ENCODE measurements around the gene GPR39.

The GPR39 gene

DNA sequence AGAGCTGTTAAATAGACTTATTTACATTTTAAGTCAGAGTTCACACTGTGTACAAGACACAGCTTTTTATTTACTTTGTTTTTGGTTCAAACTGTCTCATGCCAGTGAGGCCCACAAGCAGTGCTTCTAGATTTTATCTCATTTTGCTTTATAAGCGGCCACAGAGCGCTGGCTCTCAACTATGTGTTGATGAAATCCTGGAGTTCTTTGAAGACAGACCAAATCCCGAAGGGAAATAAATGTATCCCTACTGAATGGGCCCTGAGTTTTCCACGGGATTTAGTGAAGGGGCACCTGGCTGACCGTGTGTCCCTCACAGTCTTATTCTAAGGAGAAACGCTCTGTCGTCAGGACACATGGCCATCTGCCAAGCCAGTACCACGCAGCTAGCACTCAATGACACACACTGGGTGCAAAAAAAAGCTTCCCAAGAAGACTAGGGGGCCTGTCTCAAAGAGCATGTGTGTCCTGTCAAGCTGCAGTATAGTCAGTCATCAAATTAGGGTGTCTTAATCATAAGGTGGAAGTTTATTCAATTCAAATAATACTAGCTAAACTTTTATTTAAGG, 230.0 kb downstream of the GPR39 start:
- DNase-seq, result no peak

DNA sequence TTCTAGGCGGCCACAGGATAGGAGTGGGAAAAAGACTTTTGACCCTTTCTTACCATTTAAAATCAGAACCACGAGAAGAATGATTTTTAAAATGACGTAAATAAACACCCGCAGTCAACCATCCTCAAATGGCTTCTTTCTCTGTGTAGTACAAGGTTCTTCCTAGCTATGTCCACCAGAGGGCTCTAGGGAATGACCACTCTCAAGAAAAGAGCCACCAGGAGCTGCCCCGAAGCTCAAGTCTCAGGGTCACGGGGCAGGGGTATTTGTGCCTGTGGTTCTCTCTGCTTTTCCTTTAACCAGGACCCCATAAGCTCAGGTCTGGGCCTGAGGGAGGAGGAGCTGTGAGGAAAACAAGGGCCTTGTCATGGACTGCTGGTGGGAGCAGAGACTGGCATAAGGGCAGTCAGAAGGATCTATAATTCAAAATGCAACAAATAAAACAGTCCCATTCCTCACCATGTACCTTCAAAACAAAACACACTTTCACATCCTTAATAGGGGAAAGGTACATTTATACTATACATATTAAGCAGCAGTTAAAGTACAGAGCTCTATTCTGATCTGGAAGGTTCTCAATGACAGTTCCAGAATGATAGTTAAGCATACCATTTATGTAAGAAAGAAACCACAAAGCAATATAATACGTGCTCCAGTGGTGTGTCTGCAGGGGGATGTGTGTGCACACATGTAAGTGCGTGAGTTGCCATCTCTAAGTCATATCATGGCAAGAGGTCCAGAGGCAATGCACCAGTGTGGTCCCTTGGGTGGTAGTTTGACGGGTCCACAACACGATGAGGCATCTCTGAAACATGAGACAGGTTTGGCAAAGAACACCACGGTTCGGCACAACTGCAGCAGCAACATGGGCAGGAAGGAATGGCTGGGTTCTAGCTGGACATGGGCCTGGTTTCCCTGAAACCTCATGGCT, 234.8 kb downstream of the GPR39 start:
- DNase-seq, result no peak

DNA sequence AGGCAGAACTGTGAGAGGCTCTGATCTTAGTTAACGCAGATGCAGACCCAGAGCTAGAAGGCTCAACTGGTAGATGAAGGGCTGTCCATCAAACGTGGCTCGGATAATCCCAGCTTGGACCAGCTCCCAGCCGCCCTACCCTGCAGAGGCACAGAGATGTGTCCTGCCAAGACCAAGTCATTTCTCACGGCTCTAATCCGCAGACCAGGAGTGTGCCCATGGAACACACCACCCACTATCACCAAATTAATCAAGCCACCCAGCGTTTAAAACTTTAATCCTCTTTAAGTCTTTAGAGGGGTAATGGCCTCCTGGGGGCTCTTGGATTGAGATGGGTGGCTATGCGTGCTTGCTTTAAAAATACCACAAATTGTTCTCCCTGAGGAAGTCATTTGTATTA, 235.9 kb downstream of the GPR39 start:
- no peak for DNase-seq

DNA sequence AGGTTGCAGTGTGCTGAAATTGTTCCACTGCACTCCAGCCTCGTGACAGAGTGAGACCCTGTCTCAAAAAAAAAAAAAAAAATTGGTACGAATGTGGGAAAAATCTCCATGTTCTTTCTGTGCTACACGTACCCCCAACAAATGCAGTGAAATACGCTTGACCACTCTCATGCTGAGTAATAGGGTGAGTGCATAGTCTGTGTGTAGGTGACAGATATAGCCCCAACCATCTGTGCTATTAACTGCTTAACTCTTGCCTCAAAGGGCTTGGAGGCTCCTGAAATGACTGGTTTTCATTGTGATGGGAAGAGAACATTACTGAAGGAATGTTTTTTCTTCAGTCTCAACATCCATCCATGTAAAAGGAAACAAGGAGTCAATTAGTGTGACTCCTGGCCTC, 237.7 kb downstream of the GPR39 start:
- no peak for DNase-seq

DNA sequence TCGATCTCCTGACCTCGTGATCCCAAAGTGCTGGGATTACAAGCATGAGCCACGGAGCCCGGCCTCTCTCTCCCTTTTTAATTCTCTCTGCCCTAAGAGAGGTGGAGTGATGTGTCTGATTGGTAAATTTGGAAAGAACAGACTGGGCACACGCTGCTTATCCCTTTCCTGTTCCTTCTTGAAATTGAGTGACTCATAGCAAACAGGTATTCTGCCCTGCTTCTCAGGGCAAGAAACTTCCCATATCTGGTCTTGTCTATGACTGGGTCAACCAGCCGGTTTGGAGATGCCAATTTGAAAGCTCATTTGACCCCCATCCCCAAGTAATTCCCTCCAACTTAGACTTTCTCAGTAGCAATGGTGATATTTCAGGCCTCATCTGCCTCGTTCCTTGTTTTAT, 238.4 kb downstream of the GPR39 start:
- no peak for DNase-seq

DNA sequence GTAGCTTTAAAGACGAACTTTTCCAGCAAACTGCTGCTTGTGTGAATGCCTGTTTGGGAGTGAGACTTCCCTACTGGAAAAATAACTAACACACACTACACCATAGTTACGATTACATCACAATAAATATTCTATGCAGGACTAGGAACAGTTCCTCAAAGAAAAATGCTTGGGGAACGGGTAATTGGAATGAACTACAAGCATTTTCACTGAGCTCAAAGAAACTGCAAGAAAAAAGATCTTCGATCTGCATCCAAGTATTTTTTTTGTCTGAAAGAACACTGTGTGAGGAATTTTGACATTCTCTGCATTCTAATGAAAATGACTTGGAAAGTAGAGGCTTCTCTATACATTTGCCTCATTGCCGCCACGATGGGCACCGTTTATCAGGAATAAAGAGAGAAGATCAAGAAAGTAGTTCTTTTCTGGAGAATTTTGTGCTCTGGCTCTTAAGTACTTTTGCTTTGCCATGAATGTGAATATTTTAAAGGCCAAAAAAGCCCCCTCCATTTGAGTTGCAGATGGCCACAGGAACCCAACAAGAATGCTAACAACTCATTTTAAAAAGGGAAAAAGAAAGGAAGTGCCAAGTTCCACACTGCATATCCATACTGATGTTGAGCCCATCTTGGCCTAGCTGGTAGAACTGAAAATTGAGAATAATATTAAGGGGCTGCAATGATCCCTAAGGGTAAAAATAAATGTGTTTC, 239.8 kb downstream of the GPR39 start:
- no peak for DNase-seq

DNA sequence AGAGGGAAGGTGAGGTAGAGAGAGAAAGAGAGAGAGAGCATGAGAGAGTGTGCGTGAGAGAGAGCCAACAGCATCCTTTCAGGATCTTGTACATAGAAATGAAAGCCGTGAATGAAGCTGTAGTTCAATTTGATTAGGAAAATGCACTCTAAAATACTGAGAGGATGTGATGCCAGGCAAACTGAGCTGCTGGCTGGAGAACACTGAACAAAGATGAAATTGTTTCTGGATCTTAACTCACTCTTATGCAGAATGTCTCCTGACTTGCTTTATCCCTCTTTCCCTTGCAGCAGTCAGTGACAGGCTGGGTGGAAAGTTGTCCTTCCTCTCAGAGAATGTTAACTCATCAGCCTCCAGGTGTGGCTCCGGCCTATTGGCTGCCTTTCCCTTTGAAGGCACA, 242.7 kb downstream of the GPR39 start:
- no peak for DNase-seq

DNA sequence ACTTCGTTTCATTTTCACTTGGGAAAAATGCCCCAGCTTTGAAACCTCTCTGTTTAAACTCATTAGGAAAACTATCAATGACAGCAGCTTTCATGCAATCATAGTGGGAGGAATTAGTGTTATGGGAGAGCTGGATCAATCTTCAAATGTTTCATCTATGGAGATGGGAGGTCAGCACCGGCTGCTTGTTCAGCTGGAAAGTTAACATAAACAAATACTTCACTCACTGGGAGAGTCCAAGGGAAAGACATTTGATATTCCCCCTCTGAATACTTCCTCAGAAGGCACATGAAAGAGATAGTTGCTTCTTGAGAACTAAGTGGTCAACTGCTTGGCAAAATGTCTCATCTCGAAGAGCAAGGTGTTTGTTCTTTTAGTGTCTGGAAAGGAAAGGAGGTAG, 246.1 kb downstream of the GPR39 start:
- no peak for DNase-seq

DNA sequence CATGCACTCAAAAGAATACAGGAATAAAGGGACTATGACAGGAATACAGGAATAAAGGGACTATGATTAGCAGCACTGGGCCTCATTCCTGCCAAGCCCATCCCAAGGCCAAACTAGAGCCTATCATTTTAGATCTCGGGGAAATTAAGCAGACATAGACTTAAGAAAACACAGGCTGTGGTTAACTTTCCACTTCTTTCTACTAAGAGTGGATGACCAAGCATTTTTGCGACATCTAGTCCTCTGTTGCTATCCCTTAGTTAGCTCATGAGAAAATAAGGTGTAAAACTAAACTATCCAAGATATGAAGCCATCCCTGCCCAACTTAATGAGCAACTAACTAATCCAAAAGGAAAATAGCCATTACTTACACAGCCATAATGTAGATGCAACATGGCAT, 247.5 kb downstream of the GPR39 start:
- no peak for DNase-seq

DNA sequence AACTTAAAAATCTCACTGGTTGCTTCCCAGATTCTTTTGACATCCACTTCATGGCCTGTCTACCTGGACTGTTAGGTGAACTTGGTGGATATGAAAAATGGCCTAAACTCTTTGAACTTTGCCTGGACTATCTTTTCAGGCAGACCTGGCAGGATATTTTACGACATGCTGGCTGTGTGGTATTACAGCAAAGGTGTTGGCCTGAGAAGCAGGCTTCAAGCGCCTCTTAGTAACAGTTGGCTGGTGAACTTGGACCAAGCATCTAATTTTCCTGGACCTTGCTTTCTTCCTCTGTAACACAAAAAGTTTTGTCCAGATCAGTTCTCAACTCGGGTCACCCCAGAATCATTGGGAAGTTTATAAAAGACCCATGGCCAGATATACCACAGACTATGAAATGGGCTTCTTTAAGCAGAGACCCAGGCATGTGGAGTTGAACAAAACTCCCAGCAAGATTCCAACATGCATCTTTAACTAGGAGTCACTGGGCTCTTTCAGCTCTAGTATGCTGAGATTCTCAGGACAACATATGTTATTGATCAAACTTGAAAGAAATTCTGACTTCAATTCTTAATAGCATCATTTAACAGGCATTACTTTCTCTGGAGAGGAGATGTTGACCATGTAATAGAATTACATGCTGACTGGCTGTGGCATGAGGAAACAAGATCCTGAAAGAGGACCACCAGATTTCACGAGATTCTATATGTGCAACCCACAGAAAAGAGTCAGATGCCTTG, 249.0 kb downstream of the GPR39 start:
- DNase-seq, result no peak

DNA sequence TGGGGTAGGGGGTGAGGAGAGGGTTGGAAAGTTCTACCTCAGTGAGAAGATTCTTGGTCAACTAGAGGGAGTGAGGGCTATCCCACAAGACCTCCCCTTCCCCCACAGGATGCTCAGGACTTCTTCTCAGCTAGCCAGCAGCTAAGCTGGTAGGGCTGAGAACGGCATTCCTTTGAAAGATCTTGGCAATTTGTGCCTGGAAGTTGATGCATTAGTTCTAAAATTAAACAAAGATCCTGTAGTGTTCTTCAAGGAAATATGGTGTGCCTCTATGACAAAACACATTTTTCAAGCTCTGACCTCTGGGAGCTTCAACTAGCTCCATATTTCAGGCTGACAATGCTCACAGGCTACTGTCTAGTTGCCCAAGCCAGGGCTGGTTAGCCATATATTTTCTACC, 251.1 kb downstream of the GPR39 start:
- DNase-seq, result no peak

DNA sequence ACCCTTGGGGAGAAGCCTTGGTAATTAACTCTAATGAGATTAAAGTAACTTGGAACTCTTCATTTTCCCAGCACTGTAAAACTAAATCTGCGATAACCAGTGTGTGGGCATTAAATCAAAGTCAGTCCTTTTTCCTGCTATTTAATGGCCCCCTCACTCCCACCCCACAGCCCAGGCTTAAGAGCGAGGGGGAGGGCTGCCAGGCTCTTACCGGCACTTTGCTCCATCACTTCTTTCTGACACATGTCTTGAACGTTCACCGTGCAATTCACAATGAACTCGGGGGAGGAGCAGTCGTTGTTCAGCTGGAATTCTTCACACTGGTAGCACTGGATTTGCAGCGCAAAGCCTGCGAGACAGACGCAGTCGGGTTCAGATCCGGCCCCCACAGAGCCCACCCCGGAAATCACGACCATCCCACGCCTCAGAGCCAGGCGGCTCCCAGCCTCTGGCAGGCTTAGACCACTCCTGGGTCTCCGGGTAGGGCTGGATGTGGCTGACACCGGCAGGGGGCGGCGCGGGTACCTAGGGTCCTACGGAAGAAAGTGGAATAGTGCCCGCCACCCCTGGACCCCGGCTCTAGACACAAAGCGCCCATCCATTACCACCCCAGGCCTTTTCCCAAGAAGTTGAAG, 251.7 kb downstream of the GPR39 start:
- DNase-seq, result no peak

DNA sequence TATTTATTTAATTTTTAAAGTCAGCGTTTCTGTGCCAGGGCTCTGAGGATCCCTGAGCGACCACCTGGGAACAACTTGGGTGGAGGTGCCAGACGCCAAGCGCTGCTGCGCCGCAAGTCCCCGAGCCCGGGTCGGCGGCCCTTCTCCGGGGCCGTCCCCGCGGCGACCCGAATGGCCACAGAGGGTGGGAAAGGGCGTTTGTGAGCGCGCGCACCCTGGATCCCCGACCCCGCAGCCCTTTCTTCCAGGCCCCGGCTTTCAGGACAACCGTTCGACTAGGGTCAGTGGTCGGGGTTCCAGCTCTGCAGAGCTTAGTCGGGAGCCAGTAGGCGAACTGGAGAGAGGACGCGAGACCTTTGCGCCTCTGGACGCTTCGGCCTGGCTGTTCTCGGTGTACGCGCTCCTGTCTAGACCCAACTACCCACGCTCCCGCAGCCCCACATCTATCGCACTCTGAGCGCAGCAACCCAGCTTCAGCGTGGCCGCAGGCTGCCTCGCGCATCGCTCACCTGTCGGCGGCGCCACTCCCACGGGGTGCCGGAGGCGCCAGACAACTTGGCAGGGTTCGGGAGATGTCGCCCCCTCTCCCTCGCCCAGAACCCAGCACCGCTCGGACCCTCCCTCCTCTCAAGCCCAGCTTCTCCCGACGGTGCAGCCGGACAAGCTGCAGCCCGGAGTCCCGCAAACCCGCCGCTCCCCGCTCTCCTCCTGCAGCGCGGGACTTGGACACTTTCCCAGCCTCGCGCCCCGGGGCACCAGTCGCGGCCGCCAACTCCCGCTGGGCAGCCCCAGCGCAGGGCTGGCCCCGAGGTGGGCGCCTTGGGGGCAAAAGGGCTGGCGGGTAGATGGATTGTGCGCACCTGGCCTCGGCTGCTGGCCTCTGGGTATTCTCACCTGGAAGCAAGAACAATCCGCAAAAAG, 252.6 kb downstream of the GPR39 start:
- no peak for DNase-seq

DNA sequence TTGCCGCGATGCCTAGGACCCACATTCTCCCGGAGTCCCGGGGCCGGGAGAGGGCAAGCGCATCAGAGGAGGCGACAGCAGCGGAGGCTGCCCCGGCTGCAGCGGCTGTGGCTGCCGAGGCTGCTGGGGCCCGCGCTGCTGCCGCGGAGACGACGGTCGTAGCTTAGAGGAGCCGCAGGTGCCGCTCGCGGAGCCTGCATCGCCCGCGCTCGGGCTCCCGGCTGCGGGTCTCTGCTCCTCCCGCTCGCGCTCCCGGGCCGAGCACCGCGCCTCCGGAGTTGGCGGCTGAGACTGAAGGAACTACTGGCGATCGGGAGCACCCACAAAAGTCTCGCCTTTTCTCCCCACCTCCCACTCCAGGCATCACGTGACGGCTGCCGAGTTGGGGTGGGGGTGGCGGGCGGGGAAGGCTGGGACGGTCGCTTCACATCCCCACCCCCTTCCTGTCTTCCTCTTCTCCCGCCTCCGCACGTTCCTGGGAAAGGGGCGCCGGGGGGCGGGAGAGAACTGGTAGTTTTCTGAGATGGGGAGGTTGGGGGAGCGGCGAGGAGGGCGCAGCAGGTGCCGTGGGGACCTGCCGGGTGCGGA, 253.4 kb downstream of the GPR39 start, which contains the start of gene LYPD1:
Gene LYPD1 (minus strand): TSS at position 298 of the 588 bp plus-strand sequence. CDS start 273 bp downstream, at position 25.
- DNase-seq, result no peak

DNA sequence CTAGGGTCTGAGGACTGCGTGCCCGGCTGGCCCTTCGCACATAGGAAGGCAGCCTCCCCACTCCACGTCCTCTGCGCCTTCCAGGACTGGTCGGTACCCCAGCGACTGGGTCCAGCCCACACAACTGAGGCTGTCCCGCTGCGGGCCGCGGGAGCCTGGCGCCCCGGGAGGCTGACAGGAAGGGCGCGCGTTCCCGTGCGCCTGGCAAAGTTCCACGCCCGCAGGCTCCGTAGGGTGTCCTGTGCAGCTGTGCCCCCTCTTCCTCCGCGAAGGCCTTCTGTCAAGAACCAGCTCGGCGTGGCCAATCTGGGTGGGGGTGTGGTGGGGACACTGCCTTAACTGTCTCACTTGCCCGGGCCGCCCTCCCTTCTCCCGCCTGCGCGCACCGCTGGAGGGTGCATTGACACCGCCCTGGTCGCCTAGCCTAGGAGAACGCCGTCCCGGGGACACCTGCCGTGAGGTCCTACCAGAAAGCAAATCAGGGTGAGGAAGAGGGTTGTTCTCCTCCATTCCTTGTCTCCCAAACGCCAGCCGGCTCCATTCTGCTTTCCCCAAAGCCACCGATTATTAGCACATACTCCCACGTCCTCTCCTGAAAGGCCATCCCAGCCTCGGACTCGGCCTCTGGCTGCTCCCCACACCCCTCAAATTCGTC, 254.0 kb downstream of the GPR39 start:
- no peak for DNase-seq

DNA sequence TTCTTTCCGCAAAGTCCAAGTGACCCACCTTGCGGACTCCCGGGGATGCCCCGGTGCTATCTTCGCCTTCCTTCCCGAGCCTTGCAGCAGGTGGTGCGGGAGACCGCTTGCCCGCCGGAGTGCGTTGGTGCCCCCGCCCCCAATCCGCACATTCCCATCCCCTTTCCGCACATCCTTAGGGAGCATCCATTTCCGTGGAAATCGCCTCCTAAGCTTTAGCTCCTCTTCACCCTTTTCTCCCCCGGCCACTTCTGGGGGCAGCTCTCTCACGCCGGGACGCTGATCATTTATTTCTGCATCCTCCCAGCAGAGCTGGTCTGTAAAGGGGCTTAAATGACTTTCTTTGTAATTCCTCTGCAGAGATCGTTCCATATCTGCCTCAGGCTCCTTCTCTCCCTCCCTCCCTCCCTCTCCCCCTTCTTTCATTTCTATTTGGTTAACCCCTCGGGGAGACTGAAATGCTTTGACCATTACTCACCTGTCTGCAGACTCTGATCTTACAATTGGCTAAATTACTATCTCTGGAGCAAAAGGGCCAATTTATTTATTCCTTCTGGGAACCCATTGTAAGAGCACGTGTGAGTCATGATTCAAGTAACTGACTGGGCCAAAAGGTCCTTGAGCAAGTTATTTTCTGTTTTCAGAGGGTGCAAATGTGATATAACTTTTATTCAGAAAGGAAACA, 254.7 kb downstream of the GPR39 start:
- no peak for DNase-seq

DNA sequence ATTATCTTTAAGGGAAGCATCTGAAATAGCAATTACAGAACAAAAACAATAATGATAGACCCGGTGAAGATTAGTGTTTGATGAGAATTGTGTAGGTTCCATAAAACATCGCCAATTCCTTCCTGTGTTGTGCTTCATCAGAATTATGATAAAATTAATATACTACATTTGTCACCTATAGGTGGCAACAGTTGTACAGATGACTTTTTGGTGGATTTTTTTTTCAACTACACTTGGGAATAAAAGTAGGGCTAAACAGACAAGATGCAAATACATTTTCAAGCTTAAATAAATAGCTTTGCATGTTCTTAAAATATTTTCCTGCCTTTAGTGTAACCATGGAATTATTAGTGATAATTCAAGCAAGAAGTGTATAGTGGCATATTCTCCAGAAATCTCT, 260.4 kb downstream of the GPR39 start:
- DNase-seq, result no peak

DNA sequence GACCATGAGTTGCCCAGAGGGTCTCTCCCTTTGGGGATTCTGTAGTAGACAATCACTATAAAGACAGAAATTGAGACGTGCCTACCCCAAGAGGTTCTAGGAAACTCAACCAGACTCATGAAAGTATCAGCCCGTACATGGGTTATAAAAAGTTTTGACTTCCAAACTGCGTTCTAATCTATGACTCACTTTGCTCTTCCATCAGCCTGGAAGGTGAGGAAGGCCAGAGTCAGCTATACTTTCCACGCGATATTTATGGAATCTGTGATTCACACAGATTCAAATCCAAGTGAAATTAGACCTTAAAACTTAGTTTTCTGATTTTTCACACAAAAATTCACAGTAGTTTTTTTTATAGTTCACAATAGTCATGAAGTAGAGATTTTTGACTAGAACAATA, 261.1 kb downstream of the GPR39 start:
- no peak for DNase-seq

DNA sequence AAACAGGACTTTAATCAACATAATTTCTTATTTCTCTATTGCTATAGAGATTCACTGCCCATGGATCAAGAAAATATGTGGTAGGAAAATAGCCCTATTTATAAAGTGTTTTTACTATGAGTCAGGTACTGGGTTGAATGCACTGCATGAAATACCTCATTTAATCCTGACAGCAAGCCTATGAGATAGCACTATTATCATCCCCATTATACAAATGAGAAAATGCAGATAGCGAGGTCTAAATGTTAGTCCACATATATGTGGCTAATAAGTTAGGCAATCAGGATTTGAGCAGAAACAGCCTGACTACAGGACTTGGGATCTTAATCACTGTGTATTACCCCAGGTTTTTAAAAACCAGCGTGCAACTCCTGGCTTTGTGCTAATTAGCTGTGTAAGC, 261.9 kb downstream of the GPR39 start:
- no peak for DNase-seq

DNA sequence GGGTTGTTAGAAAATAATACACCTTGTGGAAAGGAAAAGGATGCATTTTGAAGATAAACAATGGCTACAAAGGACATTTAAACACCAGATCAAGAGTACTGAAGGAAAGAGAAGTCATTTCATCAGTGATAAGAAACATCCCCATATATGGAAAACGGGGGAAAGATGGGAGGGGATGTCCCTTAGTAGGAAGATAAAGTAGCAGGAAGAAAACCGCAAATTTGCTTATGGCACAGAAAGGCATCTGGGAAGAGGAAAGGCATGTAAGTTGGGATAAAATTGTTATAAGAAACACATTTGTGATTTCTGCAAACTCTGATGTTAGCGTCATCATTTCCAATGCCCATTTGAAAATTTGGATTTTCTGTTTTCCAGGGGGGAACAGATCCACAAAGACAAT, 263.9 kb downstream of the GPR39 start:
- DNase-seq, result no peak
